ENCODE results near the gene TOM1L2.

The TOM1L2 gene

DNA sequence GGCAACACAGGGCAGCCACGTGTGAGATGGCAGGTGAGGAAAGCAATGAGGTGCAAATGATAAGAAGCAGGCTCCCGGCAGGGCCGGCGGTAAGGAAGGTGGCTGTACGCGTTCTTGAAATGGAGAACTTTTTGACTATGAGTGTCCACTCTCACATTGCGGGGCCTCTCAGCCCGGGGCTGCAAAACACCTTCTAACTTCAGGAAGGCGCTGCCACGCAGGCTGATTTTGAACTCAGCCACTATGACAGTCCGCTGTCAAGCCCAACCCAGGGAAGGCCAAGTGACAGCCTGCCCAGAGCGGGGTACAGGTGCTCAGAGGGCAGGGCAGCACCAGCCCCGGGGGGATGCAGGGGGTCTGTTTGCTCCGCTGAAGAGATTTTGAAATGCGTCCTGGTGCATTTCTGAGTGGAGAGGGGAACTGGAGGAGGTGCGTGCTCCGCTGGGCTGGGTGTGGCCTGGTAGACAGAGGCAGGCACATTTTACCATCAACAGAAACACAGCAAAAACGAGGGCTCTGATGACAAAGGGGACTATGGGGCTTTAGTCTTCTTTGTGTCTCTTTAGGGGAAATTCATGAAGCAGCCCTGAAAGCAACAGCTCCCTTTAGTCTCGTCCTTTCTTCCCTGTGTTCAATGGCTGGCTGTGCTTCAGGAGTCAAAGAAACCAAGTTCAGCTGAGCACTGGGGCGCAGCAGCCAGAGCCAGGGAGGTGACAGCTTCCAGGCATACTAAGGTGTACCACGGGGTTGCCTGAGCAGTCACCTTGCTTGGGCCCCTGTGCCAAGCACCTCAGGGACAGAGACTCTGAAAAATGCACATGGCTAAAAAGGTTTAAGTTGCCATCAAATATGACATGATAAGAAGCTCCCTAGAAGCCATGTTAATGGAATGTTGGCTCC is 120.8 kb downstream of the TOM1L2 start:
- H3K9me3 ChIP-seq (ENCODE audit: control insufficient read depth, insufficient read depth, low read length), result no peaks in the 10 kb centered on the region
- no peak overlapping the region for H3K4me3 ChIP-seq (ENCODE audit: low read length)
- no peaks in the 10 kb centered on the region for H3K27me3 ChIP-seq (ENCODE audit: control insufficient read depth, insufficient read depth, low read length)
- H3K36me3 ChIP-seq (ENCODE audit: control insufficient read depth, insufficient read depth, low read length), result no peaks in the 10 kb centered on the region; the same call in 1 of the 2 replicates
- no CpG with 5 or more reads among the region's 21 CpGs for WGBS (ENCODE audit: insufficient coverage, insufficient read length)
- 0 out of 2 replicates have a peak, but pooled peaks cover 1% of the 10 kb centered on the region for H3K4me1 ChIP-seq (ENCODE audit: control insufficient read depth, insufficient read depth, low read length)
- no peak overlapping the region for H3K27ac ChIP-seq (ENCODE audit: low read length)
- DNase-seq (ENCODE audit: low read depth, low spot score), result no peak

- Histone ChIP-seq H3K4me1 (ENCODE audit: control insufficient read depth, insufficient read depth, low read length) (peaks cover 3% of the 10 kb centered on the region; the same call in 1 of the 2 replicates), H3K4me3 (ENCODE audit: low read length) (no peak overlapping the region), H3K9me3 (ENCODE audit: control insufficient read depth, insufficient read depth, low read length) (no peaks in the 10 kb centered on the region), H3K27ac (ENCODE audit: low read length) (no peak overlapping the region), H3K36me3 (ENCODE audit: control insufficient read depth, insufficient read depth, low read length) (no peaks in the 10 kb centered on the region; the same call in 1 of the 2 replicates), H3K27me3 (ENCODE audit: control insufficient read depth, insufficient read depth, low read length) (no peaks in the 10 kb centered on the region)
- DNase-seq (ENCODE audit: low read depth, low spot score), result no peak
- WGBS (ENCODE audit: insufficient coverage, insufficient read length), result no CpG with 5 or more reads among the region's 2 CpGs
Measured at GRCh38 chr17:17849845-17850373, 122.3 kb downstream of the TOM1L2 start.

GRCh38 chr17:17849147-17849820 is 122.9 kb downstream of the TOM1L2 start:
- Histone ChIP-seq H3K27ac (ENCODE audit: low read length) (no peak overlapping the region), H3K9me3 (ENCODE audit: control insufficient read depth, insufficient read depth, low read length) (no peaks in the 10 kb centered on the region), H3K4me1 (ENCODE audit: control insufficient read depth, insufficient read depth, low read length) (peaks cover 3% of the 10 kb centered on the region; the same call in 1 of the 2 replicates), H3K27me3 (ENCODE audit: control insufficient read depth, insufficient read depth, low read length) (no peaks in the 10 kb centered on the region), H3K36me3 (ENCODE audit: control insufficient read depth, insufficient read depth, low read length) (no peaks in the 10 kb centered on the region; the same call in 1 of the 2 replicates), H3K4me3 (ENCODE audit: low read length) (no peak overlapping the region)
- no peak for DNase-seq (ENCODE audit: low read depth, low spot score)
- WGBS (ENCODE audit: insufficient coverage, insufficient read length), result no CpG with 5 or more reads among the region's 5 CpGs

DNA sequence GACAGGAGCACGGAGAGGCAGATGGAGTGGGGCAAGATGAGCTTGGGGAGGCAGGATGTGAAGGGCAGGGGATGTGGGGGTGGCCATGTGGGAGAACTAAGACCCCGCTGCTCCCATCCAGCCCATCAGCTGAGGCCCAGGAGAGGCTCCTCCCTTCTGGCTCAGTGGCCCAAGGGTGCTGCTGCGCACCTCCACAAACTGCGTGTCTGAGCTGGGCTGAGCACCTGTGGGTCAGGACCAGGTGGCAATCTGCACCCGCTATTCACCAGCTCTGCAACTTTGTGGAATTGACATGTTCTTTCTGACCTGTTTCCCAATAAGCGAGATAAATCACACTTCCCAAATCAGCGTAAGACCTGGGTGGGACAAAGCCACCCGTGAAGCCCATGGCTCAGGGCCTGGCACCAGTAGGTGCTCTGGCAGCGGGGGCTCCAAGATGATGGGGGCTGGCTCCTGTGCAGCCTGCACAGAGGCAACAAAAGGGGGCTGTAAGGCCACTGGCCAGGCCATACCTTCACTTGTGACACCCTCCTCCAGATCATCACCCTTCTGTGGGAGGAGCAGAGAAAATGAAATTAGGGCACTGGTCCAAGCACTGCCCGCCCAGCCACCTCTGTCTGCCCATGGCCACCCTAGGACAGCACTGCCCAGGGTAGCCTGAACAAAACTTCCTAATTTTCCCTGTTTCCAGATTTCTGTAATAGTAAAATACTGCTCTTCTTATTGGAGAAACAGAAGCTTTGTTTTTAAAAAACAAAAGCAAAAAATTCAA is 123.7 kb downstream of the TOM1L2 start:
- H3K27me3 ChIP-seq (ENCODE audit: control insufficient read depth, insufficient read depth, low read length), result no peaks in the 10 kb centered on the region
- H3K4me1 ChIP-seq (ENCODE audit: control insufficient read depth, insufficient read depth, low read length), result peaks cover 3% of the 10 kb centered on the region; the same call in 1 of the 2 replicates
- H3K9me3 ChIP-seq (ENCODE audit: control insufficient read depth, insufficient read depth, low read length), result no peaks in the 10 kb centered on the region
- H3K4me3 ChIP-seq (ENCODE audit: low read length), result no peak overlapping the region
- H3K27ac ChIP-seq (ENCODE audit: low read length), result no peak overlapping the region
- H3K36me3 ChIP-seq (ENCODE audit: control insufficient read depth, insufficient read depth, low read length), result no peaks in the 10 kb centered on the region; the same call in 1 of the 2 replicates
- no peak for DNase-seq (ENCODE audit: low read depth, low spot score)
- no CpG with 5 or more reads among the region's 10 CpGs for WGBS (ENCODE audit: insufficient coverage, insufficient read length)

DNA sequence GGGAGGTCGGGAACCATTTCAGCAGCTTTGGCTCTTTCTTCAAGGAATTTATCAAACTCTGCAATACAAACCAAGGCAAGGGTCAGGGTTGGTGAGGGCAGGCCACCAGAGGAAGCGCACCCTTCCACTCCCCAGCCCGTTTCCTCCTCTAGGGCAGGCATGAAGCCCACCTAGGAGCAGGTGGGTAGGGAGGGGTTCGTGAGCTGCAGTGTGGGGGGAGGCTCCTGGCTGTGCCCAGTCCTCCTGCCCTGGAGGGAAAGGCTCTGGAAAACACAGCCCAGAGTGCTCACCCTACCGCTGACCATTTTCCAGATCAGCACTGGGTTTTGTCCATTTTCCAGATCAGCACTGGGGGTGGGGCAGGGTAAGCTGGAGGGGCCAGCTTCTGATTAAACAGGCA is 124.5 kb downstream of the TOM1L2 start:
- Histone ChIP-seq H3K9me3 (ENCODE audit: control insufficient read depth, insufficient read depth, low read length) (no peaks in the 10 kb centered on the region), H3K36me3 (ENCODE audit: control insufficient read depth, insufficient read depth, low read length) (no peaks in the 10 kb centered on the region; the same call in 1 of the 2 replicates), H3K4me1 (ENCODE audit: control insufficient read depth, insufficient read depth, low read length) (peaks cover 3% of the 10 kb centered on the region; the same call in 1 of the 2 replicates), H3K4me3 (ENCODE audit: low read length) (no peak overlapping the region), H3K27ac (ENCODE audit: low read length) (no peak overlapping the region), H3K27me3 (ENCODE audit: control insufficient read depth, insufficient read depth, low read length) (no peaks in the 10 kb centered on the region)
- DNase-seq (ENCODE audit: low read depth, low spot score), result no peak
- WGBS (ENCODE audit: insufficient coverage, insufficient read length), result no CpG with 5 or more reads among the region's 5 CpGs

- no CpG with 5 or more reads among the region's 17 CpGs for WGBS (ENCODE audit: insufficient coverage, insufficient read length)
- no peak overlapping the region for H3K27ac ChIP-seq (ENCODE audit: low read length)
- no peaks in the 10 kb centered on the region; the same call in 1 of the 2 replicates for H3K36me3 ChIP-seq (ENCODE audit: control insufficient read depth, insufficient read depth, low read length)
- no peak overlapping the region for H3K4me3 ChIP-seq (ENCODE audit: low read length)
- DNase-seq (ENCODE audit: low read depth, low spot score), result no peak
- H3K27me3 ChIP-seq (ENCODE audit: control insufficient read depth, insufficient read depth, low read length), result no peaks in the 10 kb centered on the region
- H3K9me3 ChIP-seq (ENCODE audit: control insufficient read depth, insufficient read depth, low read length), result no peaks in the 10 kb centered on the region
- peaks cover 3% of the 10 kb centered on the region; the same call in 1 of the 2 replicates for H3K4me1 ChIP-seq (ENCODE audit: control insufficient read depth, insufficient read depth, low read length)
Measured at GRCh38 chr17:17847118-17847689, 125.0 kb downstream of the TOM1L2 start.

DNA sequence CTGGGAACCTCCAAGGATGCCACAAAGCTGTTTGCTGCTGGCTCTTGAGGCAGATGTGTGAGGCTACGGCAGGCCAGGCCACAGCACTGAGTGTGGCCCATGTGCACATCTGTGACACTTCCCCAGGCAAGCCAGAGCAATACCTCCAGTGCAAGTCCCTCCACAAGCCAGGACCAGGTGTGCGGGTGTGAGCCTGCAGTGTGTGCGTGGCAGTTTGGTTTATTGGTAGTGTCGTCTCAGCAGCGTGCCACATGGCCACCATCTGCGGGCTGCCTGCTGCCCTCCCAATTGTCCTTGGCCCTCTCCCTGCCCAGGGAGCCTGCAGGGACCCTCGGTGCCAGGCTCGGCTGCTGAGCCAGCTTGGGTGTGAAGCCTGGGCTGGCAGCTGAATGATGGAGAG is 125.6 kb downstream of the TOM1L2 start:
- Histone ChIP-seq H3K36me3 (ENCODE audit: control insufficient read depth, insufficient read depth, low read length) (no peaks in the 10 kb centered on the region; the same call in 1 of the 2 replicates), H3K4me1 (ENCODE audit: control insufficient read depth, insufficient read depth, low read length) (peaks cover 3% of the 10 kb centered on the region; the same call in 1 of the 2 replicates), H3K9me3 (ENCODE audit: control insufficient read depth, insufficient read depth, low read length) (no peaks in the 10 kb centered on the region), H3K27me3 (ENCODE audit: control insufficient read depth, insufficient read depth, low read length) (no peaks in the 10 kb centered on the region), H3K27ac (ENCODE audit: low read length) (no peak overlapping the region), H3K4me3 (ENCODE audit: low read length) (no peak overlapping the region)
- DNase-seq (ENCODE audit: low read depth, low spot score), result no peak
- no CpG with 5 or more reads among the region's 8 CpGs for WGBS (ENCODE audit: insufficient coverage, insufficient read length)

- no peak overlapping the region for H3K4me3 ChIP-seq (ENCODE audit: low read length)
- no peaks in the 10 kb centered on the region for H3K27me3 ChIP-seq (ENCODE audit: control insufficient read depth, insufficient read depth, low read length)
- WGBS (ENCODE audit: insufficient coverage, insufficient read length), result no CpG with 5 or more reads among the region's 8 CpGs
- no peak for DNase-seq (ENCODE audit: low read depth, low spot score)
- H3K36me3 ChIP-seq (ENCODE audit: control insufficient read depth, insufficient read depth, low read length), result no peaks in the 10 kb centered on the region; the same call in 1 of the 2 replicates
- no peak overlapping the region for H3K27ac ChIP-seq (ENCODE audit: low read length)
- no peaks in the 10 kb centered on the region for H3K9me3 ChIP-seq (ENCODE audit: control insufficient read depth, insufficient read depth, low read length)
- H3K4me1 ChIP-seq (ENCODE audit: control insufficient read depth, insufficient read depth, low read length), result peaks cover 6% of the 10 kb centered on the region; the same call in 1 of the 2 replicates
Measured at GRCh38 chr17:17846003-17846402, 126.2 kb downstream of the TOM1L2 start.

DNA sequence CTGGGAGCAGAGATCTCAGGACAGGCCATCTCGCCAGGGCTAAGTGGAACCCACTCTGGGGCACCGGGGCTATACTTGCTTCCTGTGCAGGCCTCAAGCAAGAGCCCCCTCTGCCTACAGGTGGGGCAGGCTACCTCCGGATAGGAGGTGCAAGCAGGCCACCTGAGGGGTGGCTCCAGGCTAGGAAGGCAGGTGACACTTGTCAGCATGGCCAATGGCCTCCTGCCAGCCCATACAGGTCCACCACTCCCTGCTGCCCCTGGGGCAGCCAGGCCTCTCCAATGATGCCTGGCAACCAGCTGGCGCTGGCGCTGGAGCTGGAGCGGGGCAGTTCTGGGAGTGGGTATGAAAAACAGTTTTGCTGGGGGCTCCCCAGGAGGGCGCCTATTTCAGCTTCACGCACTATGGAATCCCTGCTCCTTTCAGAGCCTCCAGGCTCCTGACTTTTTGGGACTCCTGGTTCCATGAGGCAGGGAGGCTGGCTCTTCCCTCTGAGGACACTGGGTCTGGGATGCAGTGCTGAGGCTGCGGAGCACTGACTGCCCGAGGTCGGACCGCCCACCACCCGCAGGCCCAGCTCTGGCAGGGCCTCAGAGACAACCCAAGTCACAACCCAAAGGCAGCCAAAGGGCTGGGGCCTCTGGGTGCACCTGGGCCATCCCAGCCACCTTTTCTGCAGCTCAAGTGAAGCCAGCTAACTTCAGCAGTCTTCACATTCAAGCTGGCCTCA is 127.0 kb downstream of the TOM1L2 start:
- no CpG with 5 or more reads among the region's 13 CpGs for WGBS (ENCODE audit: insufficient coverage, insufficient read length)
- DNase-seq (ENCODE audit: low read depth, low spot score), result no peak
- no peak overlapping the region for H3K27ac ChIP-seq (ENCODE audit: low read length)

More for the DNA sequence above, 127.0 kb downstream of the TOM1L2 start:
- Histone ChIP-seq H3K4me3 (ENCODE audit: low read length) (no peak overlapping the region), H3K9me3 (ENCODE audit: control insufficient read depth, insufficient read depth, low read length) (no peaks in the 10 kb centered on the region), H3K36me3 (ENCODE audit: control insufficient read depth, insufficient read depth, low read length) (no peaks in the 10 kb centered on the region; the same call in 1 of the 2 replicates), H3K27me3 (ENCODE audit: control insufficient read depth, insufficient read depth, low read length) (no peaks in the 10 kb centered on the region), H3K4me1 (ENCODE audit: control insufficient read depth, insufficient read depth, low read length) (peaks cover 10% of the 10 kb centered on the region; the same call in 1 of the 2 replicates)
